ENCODE data around the gene DAPK1. TPM values are rescaled to one million over a fixed set of nuclear protein-coding genes. Genes with fewer than 3 reads are reported as not detected.

The DAPK1 gene
- total RNA-seq, 4 donors from 2014 or later: 5.4 to 13.4 (median 9.8) TPM

DNA sequence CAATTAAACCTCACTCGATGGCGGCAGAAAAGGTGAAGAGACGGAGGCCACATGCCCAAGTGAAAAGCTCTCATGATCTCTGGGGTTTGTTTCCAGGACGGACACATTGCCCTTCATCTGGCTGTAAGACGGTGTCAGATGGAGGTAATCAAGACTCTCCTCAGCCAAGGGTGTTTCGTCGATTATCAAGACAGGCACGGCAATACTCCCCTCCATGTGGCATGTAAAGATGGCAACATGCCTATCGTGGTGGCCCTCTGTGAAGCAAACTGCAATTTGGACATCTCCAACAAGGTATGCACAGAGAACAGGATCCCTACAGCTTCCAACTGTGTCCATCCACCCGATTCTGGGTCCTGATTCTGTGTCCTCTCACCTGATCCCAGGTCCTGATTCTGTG is 153.8 kb downstream of the DAPK1 start:
- Histone ChIP-seq H3K9me3 (no peaks in the 10 kb centered on the region), H3K27me3 (no peaks in the 10 kb centered on the region), H3K36me3 (peaks cover 20% of the 10 kb centered on the region), H3K4me3 (no peak overlapping the region), H3K4me1 (no peaks in the 10 kb centered on the region), H3K27ac (no peak overlapping the region)
- no peak for TF ChIP-seq EP300 (IDR thresholded peaks at IDR 0.05)
- WGBS: 85% methylated on average over 10 of the region's 10 CpGs
- DNase-seq (ENCODE audit: low spot score in 2 of 2): no peak

DNA sequence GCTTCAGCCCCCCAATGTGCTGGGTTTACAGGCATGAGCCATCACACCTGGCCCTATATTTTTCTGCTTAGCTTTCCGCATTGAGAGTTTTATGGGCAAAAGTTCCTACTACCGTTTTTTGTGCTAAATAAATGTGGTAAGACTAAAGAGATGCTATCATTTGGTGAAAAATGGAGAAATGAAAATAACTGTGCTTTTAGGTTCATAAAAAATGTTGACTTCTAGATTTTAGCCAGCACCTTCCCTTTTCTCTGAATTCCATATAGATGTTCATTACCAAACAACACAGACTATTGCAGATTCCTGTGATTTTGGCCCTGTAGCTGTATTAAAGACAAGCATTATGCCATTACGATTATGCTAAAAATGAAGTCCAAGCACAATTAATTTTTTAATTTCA is 156.3 kb downstream of the DAPK1 start:
- no peaks in the 10 kb centered on the region for H3K9me3 ChIP-seq
- no peak for DNase-seq (ENCODE audit: low spot score in 2 of 2)
- 85% methylated on average over 3 of the region's 3 CpGs for WGBS
- H3K27me3 ChIP-seq: no peaks in the 10 kb centered on the region
- no peaks in the 10 kb centered on the region for H3K4me1 ChIP-seq
- no peak overlapping the region for H3K27ac ChIP-seq
- H3K4me3 ChIP-seq: no peak overlapping the region
- peaks cover 21% of the 10 kb centered on the region for H3K36me3 ChIP-seq
- no peak for TF ChIP-seq POLR2AphosphoS5 (IDR thresholded peaks at IDR 0.05)
- no peak for TF ChIP-seq EP300 (IDR thresholded peaks at IDR 0.05)
- TF ChIP-seq, protein P1, sequence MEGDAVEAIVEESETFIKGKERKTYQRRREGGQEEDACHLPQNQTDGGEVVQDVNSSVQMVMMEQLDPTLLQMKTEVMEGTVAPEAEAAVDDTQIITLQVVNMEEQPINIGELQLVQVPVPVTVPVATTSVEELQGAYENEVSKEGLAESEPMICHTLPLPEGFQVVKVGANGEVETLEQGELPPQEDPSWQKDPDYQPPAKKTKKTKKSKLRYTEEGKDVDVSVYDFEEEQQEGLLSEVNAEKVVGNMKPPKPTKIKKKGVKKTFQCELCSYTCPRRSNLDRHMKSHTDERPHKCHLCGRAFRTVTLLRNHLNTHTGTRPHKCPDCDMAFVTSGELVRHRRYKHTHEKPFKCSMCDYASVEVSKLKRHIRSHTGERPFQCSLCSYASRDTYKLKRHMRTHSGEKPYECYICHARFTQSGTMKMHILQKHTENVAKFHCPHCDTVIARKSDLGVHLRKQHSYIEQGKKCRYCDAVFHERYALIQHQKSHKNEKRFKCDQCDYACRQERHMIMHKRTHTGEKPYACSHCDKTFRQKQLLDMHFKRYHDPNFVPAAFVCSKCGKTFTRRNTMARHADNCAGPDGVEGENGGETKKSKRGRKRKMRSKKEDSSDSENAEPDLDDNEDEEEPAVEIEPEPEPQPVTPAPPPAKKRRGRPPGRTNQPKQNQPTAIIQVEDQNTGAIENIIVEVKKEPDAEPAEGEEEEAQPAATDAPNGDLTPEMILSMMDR (IDR thresholded peaks at IDR 0.05): no peak
- TF ChIP-seq POLR2A (IDR thresholded peaks at IDR 0.05): no peak

DNA sequence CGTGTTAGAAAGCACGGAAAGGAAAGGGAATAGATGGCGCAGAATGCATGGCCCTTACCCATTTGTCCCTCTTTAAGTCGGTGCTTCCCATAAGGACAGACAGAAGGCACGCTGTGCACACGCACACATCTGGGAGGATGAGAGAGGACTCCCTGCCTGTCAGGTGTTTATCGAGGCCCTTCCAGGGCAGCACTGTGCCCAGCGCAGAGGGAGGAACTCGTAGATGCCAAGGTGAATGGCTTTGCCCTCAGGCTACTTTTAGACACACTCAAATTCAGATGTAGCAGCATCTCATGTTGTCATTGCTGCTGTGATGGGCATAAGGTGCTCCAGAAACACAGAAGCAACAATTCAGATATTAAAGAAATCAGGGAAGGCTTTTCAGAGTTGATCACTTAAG is 158.1 kb downstream of the DAPK1 start:
- Histone ChIP-seq H3K9me3 (no peaks in the 10 kb centered on the region), H3K27ac (no peak overlapping the region)
- 91% methylated on average over 9 of the region's 9 CpGs for WGBS

DNA sequence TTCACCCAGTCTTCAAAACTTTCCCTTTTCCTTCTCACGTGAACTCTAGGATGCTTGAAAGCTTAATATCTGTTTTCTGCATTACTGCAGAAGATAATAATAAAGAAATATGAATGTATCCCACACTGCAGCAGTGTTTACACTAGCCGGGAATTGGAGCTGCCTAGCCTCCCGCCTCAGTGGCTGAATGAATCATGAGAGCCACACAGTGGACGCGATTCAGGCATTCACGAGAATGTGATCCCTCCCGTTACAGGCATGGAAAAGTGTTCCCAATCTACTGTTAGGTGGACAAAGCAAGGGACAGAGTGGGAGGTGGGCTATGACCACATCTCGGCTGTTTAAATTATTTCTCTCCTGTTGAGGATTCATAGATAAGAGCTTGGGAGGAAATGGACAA is 158.8 kb downstream of the DAPK1 start:
- no peak for DNase-seq (ENCODE audit: low spot score in 2 of 2)
- H3K4me3 ChIP-seq: no peak overlapping the region
- H3K4me1 ChIP-seq: no peaks in the 10 kb centered on the region
- TF ChIP-seq POLR2A (IDR thresholded peaks at IDR 0.05) (no peak), EP300 (IDR thresholded peaks at IDR 0.05) (no peak), POLR2AphosphoS5 (IDR thresholded peaks at IDR 0.05) (no peak)
- TF ChIP-seq, protein P1 (IDR thresholded peaks at IDR 0.05): no peak
- H3K27me3 ChIP-seq: no peaks in the 10 kb centered on the region
- 69% methylated on average over 8 of the region's 8 CpGs for WGBS
- H3K36me3 ChIP-seq: peaks cover 20% of the 10 kb centered on the region
- no peak overlapping the region for H3K27ac ChIP-seq
- no peaks in the 10 kb centered on the region for H3K9me3 ChIP-seq

More for the DNA sequence above, 158.1 kb downstream of the DAPK1 start:
- Histone ChIP-seq H3K27me3 (no peaks in the 10 kb centered on the region), H3K4me3 (no peak overlapping the region), H3K36me3 (peaks cover 20% of the 10 kb centered on the region), H3K4me1 (no peaks in the 10 kb centered on the region)
- no peak for TF ChIP-seq EP300 (IDR thresholded peaks at IDR 0.05)
- TF ChIP-seq POLR2A (IDR thresholded peaks at IDR 0.05): no peak
- TF ChIP-seq, protein P1 (IDR thresholded peaks at IDR 0.05): no peak
- no peak for TF ChIP-seq POLR2AphosphoS5 (IDR thresholded peaks at IDR 0.05)
- no peak for DNase-seq (ENCODE audit: low spot score in 2 of 2)

DNA sequence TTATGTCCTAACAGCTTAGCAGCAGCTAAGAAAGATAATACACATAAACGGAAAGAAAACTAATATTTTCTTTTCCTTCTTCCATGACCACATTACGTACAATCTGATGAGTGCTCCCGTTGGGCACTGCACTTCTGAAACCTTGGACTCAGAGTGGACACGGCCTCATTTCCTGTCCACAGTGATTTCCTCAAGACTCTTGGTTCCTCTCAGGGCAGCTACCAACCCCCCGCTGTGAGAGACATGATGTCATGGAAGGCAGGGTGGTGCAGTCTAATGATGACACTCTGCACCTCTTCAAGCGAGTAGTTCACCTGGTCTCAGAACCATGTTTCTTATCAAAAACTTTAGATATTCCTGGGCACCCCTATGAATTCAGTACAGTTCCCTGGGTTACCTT is 159.5 kb downstream of the DAPK1 start:
- Histone ChIP-seq H3K27me3 (no peaks in the 10 kb centered on the region), H3K27ac (no peak overlapping the region), H3K36me3 (peaks cover 20% of the 10 kb centered on the region), H3K4me1 (no peaks in the 10 kb centered on the region), H3K9me3 (no peaks in the 10 kb centered on the region), H3K4me3 (no peak overlapping the region)
- WGBS: 80% methylated on average over 6 of the region's 6 CpGs
- TF ChIP-seq EP300 (IDR thresholded peaks at IDR 0.05) (no peak), POLR2AphosphoS5 (IDR thresholded peaks at IDR 0.05) (no peak), POLR2A (IDR thresholded peaks at IDR 0.05) (no peak)
- TF ChIP-seq, protein P1 (IDR thresholded peaks at IDR 0.05): no peak
- no peak for DNase-seq (ENCODE audit: low spot score in 2 of 2)

DNA sequence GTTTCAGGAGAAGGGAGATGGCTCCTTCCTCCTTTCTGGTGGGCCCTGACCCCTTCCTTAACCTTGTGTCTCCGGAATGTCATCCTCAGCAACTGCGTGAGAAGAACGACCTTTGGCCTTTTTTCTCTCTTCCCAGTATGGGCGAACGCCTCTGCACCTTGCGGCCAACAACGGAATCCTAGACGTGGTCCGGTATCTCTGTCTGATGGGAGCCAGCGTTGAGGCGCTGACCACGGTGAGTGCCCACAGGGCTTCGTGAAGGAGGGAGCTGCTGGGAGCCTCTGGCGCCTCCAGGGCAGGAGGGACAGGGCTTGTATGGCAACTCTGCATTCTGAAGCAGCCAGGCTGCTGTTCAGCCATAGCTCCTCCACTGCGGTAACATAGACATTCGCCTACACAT is 160.2 kb downstream of the DAPK1 start:
- no peaks in the 10 kb centered on the region for H3K4me1 ChIP-seq
- no peak overlapping the region for H3K27ac ChIP-seq
- no peaks in the 10 kb centered on the region for H3K27me3 ChIP-seq
- H3K9me3 ChIP-seq: no peaks in the 10 kb centered on the region
- WGBS: 83% methylated on average over 16 of the region's 16 CpGs
- no peak for TF ChIP-seq POLR2A (IDR thresholded peaks at IDR 0.05)
- TF ChIP-seq, protein P1 (IDR thresholded peaks at IDR 0.05): no peak
- TF ChIP-seq EP300 (IDR thresholded peaks at IDR 0.05): no peak
- TF ChIP-seq POLR2AphosphoS5 (IDR thresholded peaks at IDR 0.05): no peak
- peaks cover 20% of the 10 kb centered on the region for H3K36me3 ChIP-seq
- DNase-seq (ENCODE audit: low spot score in 2 of 2): no peak
- H3K4me3 ChIP-seq: no peak overlapping the region

Data from suprapubic skin (tissue), 4 donors.